HCT116 (cell line): ENCODE measurements around the gene FOXL2. TPM values are rescaled to one million over a fixed set of nuclear protein-coding genes. Genes with fewer than 3 reads are reported as not detected.

Source experiments
- ATAC-seq: fragments of 200-7000 bp; cut with Tn5 transposase; 2 replicates; pipeline ENCODE4 v1.9.1; 2020; ENCODE audit warnings: mild to moderate bottlenecking, moderate library complexity
- BruUV-seq: library from RNA; stranded (reverse); fragments of 400-500 nt; replicated peaks from 2 replicates; lab custom pipeline; 2021; lab: Mats Ljungman, UMichigan
- CTCF ChIA-PET: fragments of 300-600 bp; sonication (Branson Sonifier 250); formaldehyde crosslinking; loops from one replicate; lab custom pipeline; 2021; ENCODE audit warnings: antibody characterized with exemption; lab: Charles Lee
- POLR2A ChIA-PET: fragments of 300-600, 350-600 bp; sonication (Branson Sonifier 250); formaldehyde crosslinking; loops from one replicate; lab custom pipeline; 2021; ENCODE audit warnings: antibody characterized with exemption; lab: Charles Lee
- RAD21 ChIA-PET, 2 experiments: fragments of 300-600 bp; sonication (Branson Sonifier 250); formaldehyde crosslinking; loops; one replicate each; lab custom pipeline; 2023; ENCODE audit warnings: low total read pairs in 2 of 2; ENCODE audit not compliant: uncharacterized antibody in 2 of 2, unreplicated experiment in 2 of 2, low non-redundant PET in 1 of 2; lab: Charles Lee
- DNase-seq: peaks from one replicate; pipeline ENCODE4 v3.0.0-alpha.2; 2010; ENCODE audit warnings: low read depth, low spot score
- H2AFZ ChIP-seq: fragments of 200-600 bp; shearing (Covaris generic), sonication (generic); 2 replicates; pipeline ENCODE4 v1.6.1; 2017; ENCODE audit warnings: low read depth, mixed run types, mixed read lengths, antibody characterized with exemption, low read length; ENCODE audit not compliant: poor library complexity, severe bottlenecking
- H3K27ac ChIP-seq: 2 replicates; pipeline ENCODE4 v1.5.1; 2012; ENCODE audit warnings: low read depth, low read length
- H3K27me3 ChIP-seq: fragments of 200-600 bp; sonication (generic); 2 replicates; pipeline ENCODE4 v1.6.1; 2016; ENCODE audit warnings: mixed run types, low read length, mixed read lengths; ENCODE audit not compliant: insufficient read depth
- H3K36me3 ChIP-seq, 2 experiments: fragments of 200-500 bp in 1 of 2; fragments of 200-600 bp in 1 of 2; sonication (Bioruptor generic) in 1 of 2; sonication (generic) in 1 of 2; 2 replicates each; pipeline versions ENCODE4 v1.5.1 to v1.6.1; 2014 to 2016; ENCODE audit warnings: low read length in 2 of 2, inconsistent platforms in 1 of 2, mixed read lengths in 1 of 2, mixed run types in 1 of 2; ENCODE audit not compliant: insufficient read depth in 2 of 2, control insufficient read depth in 1 of 2
- H3K4me1 ChIP-seq, 2 experiments: fragments of 200-600 bp in 1 of 2; sonication (generic) in 1 of 2; 2 replicates each; pipeline versions ENCODE4 v1.5.1 to v1.6.1; 2012 to 2017; ENCODE audit warnings: low read length in 2 of 2, inconsistent platforms in 1 of 2, mild to moderate bottlenecking in 1 of 2, mixed read lengths in 1 of 2, mixed run types in 1 of 2, moderate library complexity in 1 of 2; ENCODE audit not compliant: insufficient read depth in 2 of 2, control insufficient read depth in 1 of 2
- H3K4me2 ChIP-seq: fragments of 200-600 bp; sonication (generic); 2 replicates; pipeline ENCODE4 v1.6.1; 2017; ENCODE audit warnings: mixed run types, low read length, mixed read lengths
- H3K4me3 ChIP-seq, 2 experiments: fragments of 200-600 bp in 1 of 2; sonication (generic) in 1 of 2; replicated peaks in 1 of 2; 2 replicates each; pipeline ENCODE4 v1.5.1; 2011 to 2016; ENCODE audit warnings: low read length in 2 of 2, control low read depth in 1 of 2, low read depth in 1 of 2, mild to moderate bottlenecking in 1 of 2, mixed read lengths in 1 of 2, mixed run types in 1 of 2
- H3K79me2 ChIP-seq: fragments of 200-600 bp; sonication (generic); 2 replicates; pipeline ENCODE4 v1.6.1; 2017; ENCODE audit warnings: mild to moderate bottlenecking, mixed run types, low read length, moderate library complexity, mixed read lengths; ENCODE audit not compliant: insufficient read depth
- H3K9ac ChIP-seq: fragments of 200-600 bp; sonication (generic); 2 replicates; pipeline ENCODE4 v1.6.1; 2016; ENCODE audit warnings: low read length, mixed read lengths
- H3K9me2 ChIP-seq: fragments of 200-600 bp; sonication (generic), shearing (Covaris generic); 2 replicates; pipeline ENCODE4 v1.6.1; 2017; ENCODE audit warnings: mixed run types, mild to moderate bottlenecking, moderate library complexity; ENCODE audit not compliant: insufficient read depth
- H3K9me3 ChIP-seq, 2 experiments: fragments of 200-500 bp in 1 of 2; fragments of 200-600 bp in 1 of 2; sonication (Bioruptor generic) in 1 of 2; sonication (generic) in 1 of 2; 2 replicates each; pipeline ENCODE4 v1.6.1; 2014 to 2017; ENCODE audit warnings: low read length in 2 of 2, mixed read lengths in 2 of 2, inconsistent platforms in 1 of 2, low read depth in 1 of 2, mild to moderate bottlenecking in 1 of 2, mixed run types in 1 of 2, moderate library complexity in 1 of 2; ENCODE audit not compliant: control insufficient read depth in 1 of 2, insufficient read depth in 1 of 2
- H4K20me1 ChIP-seq: fragments of 200-600 bp; sonication (generic), shearing (Covaris generic); 2 replicates; pipeline ENCODE4 v1.6.1; 2017; ENCODE audit warnings: mixed run types, mild to moderate bottlenecking, moderate library complexity; ENCODE audit not compliant: insufficient read depth
- CBX3 ChIP-seq: IDR thresholded peaks from 2 replicates; pipeline ENCODE4 v1.6.1; 2012; ENCODE audit warnings: low read depth
- EZH2 ChIP-seq: fragments of 200-600 bp; sonication (generic); IDR thresholded peaks from 2 replicates; pipeline ENCODE4 v1.6.1; 2017; ENCODE audit warnings: antibody characterized with exemption, mixed run types
- JUND ChIP-seq: IDR thresholded peaks from 2 replicates; pipeline ENCODE4 v1.6.1; 2012
- MAX ChIP-seq: IDR thresholded peaks from 2 replicates; pipeline ENCODE4 v1.6.1; 2012
- POLR2A ChIP-seq: IDR thresholded peaks from 2 replicates; pipeline ENCODE4 v1.7.0; 2011; ENCODE audit warnings: borderline replicate concordance; ENCODE audit not compliant: insufficient read depth, insufficient read length; ENCODE audit errors: extremely low read depth
- POLR2AphosphoS5 ChIP-seq: IDR thresholded peaks from 2 replicates; pipeline ENCODE4 v1.6.1; 2011; ENCODE audit warnings: mild to moderate bottlenecking, low read depth, low read length, moderate library complexity
- SIN3A ChIP-seq: IDR thresholded peaks from 2 replicates; pipeline ENCODE4 v1.6.1; 2012; ENCODE audit warnings: low read depth
- SP1 ChIP-seq: IDR thresholded peaks from 2 replicates; pipeline ENCODE4 v1.6.1; 2012; ENCODE audit warnings: low read depth
- TCF7L2 ChIP-seq: IDR thresholded peaks from 2 replicates; pipeline ENCODE4 v1.7.0; 2011; ENCODE audit warnings: borderline replicate concordance, inconsistent platforms; ENCODE audit not compliant: insufficient read depth, insufficient read length; ENCODE audit errors: extremely low read depth
- ZNF274 ChIP-seq: fragments of 200-500 bp; sonication (Bioruptor generic); IDR thresholded peaks from 2 replicates; pipeline ENCODE4 v1.6.1; 2014; ENCODE audit warnings: mild to moderate bottlenecking, low read depth, low read length, inconsistent platforms
- intact Hi-C: fragments of 100-400 bp; cut with micrococcal nuclease; formaldehyde crosslinking; loops from 2 replicates; pipeline ENCODE4 v1.10.0; 2022
- total RNA-seq: library from RNA; stranded (reverse); gene quantifications from one replicate; pipeline ENCODE4 v1.2.1, GENCODE V29; 2021; ENCODE audit not compliant: unreplicated experiment
- TF ChIP-seq, protein P1 (sequence below), 3 experiments: fragments of 200-600 bp in 1 of 3; sonication (generic) in 1 of 3; IDR thresholded peaks in 2 of 3; conservative IDR thresholded peaks in 1 of 3; 2 replicates each; pipeline ENCODE4 v1.5.1; 2012 to 2017; ENCODE audit warnings: low read depth in 2 of 3, low read length in 2 of 3, antibody characterized with exemption in 1 of 3, borderline replicate concordance in 1 of 3, control low read depth in 1 of 3, mild to moderate bottlenecking in 1 of 3, mixed read lengths in 1 of 3, mixed run types in 1 of 3, moderate library complexity in 1 of 3; ENCODE audit not compliant: insufficient read depth in 1 of 3

The FOXL2 gene
- total RNA-seq, 1 experiment from 2014 or later: not detected

DNA sequence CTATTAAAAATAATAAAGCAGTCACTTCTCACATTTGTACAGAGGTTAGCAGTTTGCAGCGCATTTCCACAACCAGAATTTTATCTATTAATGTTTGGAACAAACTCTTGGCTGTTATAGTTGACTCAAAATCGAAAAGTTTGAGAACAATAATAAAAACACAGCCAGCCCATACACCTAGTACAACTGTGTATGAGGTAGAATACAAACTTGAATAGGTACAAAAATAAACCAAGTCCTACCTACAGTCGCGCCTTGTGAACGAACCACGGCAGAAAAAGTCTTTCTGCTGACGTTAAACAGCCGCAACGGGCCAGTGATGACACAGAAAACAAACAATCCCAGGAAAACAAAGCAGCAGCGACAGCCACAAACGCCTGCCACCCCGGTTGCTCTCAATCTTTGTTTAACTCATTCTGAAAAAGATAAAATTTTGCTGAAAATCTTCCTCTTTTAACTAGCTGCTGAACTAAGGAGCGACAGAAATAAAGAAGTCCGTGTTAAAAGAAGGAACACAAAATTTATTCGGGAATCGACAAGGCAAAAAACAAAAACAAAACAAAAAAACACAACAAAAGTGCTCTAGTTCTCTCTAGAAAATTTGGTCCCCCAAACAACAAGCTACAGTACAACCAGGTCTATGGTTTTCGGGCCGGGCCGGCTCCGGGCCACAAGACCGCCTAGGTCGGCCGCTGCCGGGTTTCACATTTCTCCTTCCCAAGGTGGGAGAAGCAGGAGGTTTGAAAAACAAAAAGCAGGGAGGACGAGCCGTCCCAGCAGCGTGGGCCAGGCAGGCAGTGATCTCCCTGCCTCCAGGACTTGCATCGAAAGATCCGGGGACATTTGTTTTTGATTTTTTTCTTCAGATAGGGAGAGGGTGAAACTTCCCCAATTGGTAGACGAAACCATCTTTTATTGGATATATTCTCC is 2.9 kb downstream of the FOXL2 start:
- H3K4me3 ChIP-seq: no peak overlapping the region
- ATAC-seq (no peak), DNase-seq (no peak)
- no peaks in the 10 kb centered on the region for H3K4me1 ChIP-seq
- TF ChIP-seq POLR2A (no peak), CBX3 (no peak), MAX (no peak), JUND (no peak), SP1 (no peak), SIN3A (no peak), EZH2 (no peak), TCF7L2 (no peak), ZNF274 (no peak), POLR2AphosphoS5 (no peak)
- TF ChIP-seq, protein P1, sequence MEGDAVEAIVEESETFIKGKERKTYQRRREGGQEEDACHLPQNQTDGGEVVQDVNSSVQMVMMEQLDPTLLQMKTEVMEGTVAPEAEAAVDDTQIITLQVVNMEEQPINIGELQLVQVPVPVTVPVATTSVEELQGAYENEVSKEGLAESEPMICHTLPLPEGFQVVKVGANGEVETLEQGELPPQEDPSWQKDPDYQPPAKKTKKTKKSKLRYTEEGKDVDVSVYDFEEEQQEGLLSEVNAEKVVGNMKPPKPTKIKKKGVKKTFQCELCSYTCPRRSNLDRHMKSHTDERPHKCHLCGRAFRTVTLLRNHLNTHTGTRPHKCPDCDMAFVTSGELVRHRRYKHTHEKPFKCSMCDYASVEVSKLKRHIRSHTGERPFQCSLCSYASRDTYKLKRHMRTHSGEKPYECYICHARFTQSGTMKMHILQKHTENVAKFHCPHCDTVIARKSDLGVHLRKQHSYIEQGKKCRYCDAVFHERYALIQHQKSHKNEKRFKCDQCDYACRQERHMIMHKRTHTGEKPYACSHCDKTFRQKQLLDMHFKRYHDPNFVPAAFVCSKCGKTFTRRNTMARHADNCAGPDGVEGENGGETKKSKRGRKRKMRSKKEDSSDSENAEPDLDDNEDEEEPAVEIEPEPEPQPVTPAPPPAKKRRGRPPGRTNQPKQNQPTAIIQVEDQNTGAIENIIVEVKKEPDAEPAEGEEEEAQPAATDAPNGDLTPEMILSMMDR (IDR thresholded peaks at IDR 0.05 in 2 of 3, conservative IDR thresholded peaks at IDR 0.05 in 1 of 3; ENCODE audit: borderline replicate concordance in 1 of 3, insufficient read depth in 1 of 3, low read depth in 2 of 3, low read length in 2 of 3): no peak
- no peaks in the 10 kb centered on the region for H3K27me3 ChIP-seq
- RAD21 ChIA-PET: no interaction called here
- no peak overlapping the region for H3K9ac ChIP-seq
- CTCF ChIA-PET: interaction anchor here (0.9 to 1.0 kb wide), 2 partner anchors 8 to 35 kb away, joined by 4 read pairs; no protein-coding TSS in a partner anchor
- no peaks in the 10 kb centered on the region for H4K20me1 ChIP-seq
- POLR2A ChIA-PET: no interaction called here
- no peak overlapping the region for H3K4me2 ChIP-seq
- H2AFZ ChIP-seq: no peak overlapping the region
- no peaks in the 10 kb centered on the region for H3K36me3 ChIP-seq
- H3K9me3 ChIP-seq: no peaks in the 10 kb centered on the region
- no peaks in the 10 kb centered on the region for H3K79me2 ChIP-seq
- H3K27ac ChIP-seq: no peak overlapping the region
- no TSS peak for BruUV-seq
- no peaks in the 10 kb centered on the region for H3K9me2 ChIP-seq
- intact Hi-C loops: no loop called here
